Kidney (tissue), 14 donors: ENCODE measurements around the gene CNBP. TPM values are rescaled to one million over a fixed set of nuclear protein-coding genes. Genes with fewer than 3 reads are reported as not detected.
A peak's percentile ranks its signal among the peaks of the same experiment; 100 is the strongest.
"Not testable (repeated sequence)": the region's sequence is repeated elsewhere in the genome, so short reads cannot be mapped to it uniquely, and the experiment has no call there.

Source experiments
- DNase-seq, 5 donors: peaks; one replicate each; pipeline ENCODE4 v3.0.0-alpha.2; 2013 to 2020
- FAIRE-seq: peaks from 2 replicates; lab custom pipeline; 2012; peaks lifted over from hg19 to GRCh38; lab: Jason Lieb, UNC
- H3K27ac ChIP-seq, 2 donors: one replicate each; pipeline ENCODE4 v1.7.0; 2013; ENCODE audit warnings: low read depth in 2 of 2, low read length in 2 of 2, inconsistent platforms in 1 of 2
- H3K27me3 ChIP-seq: one replicate; pipeline ENCODE4 v1.7.1; 2013; ENCODE audit warnings: low read length, inconsistent platforms; ENCODE audit not compliant: control insufficient read depth, insufficient read depth
- H3K36me3 ChIP-seq, 3 donors: one replicate each; pipeline versions ENCODE4 v1.7.0 to v1.7.1; 2013; ENCODE audit warnings: low read length in 3 of 3, control low read depth in 1 of 3, inconsistent platforms in 1 of 3; ENCODE audit not compliant: insufficient read depth in 3 of 3, control insufficient read depth in 2 of 3
- H3K4me1 ChIP-seq, 3 donors: one replicate each; pipeline versions ENCODE4 v1.7.0 to v1.7.1; 2013; ENCODE audit warnings: low read length in 3 of 3, inconsistent platforms in 1 of 3, low read depth in 1 of 3; ENCODE audit not compliant: control insufficient read depth in 2 of 3, insufficient read depth in 2 of 3
- H3K4me3 ChIP-seq, 3 donors: one replicate each; pipeline versions ENCODE4 v1.7.0 to v1.8.1; 2013; ENCODE audit warnings: low read length in 3 of 3, control low read depth in 1 of 3, inconsistent platforms in 1 of 3
- H3K9ac ChIP-seq, 3 donors: one replicate each; pipeline versions ENCODE4 v1.7.0 to v1.7.1; 2013; ENCODE audit warnings: low read length in 3 of 3, control low read depth in 1 of 3, inconsistent platforms in 1 of 3
- H3K9me3 ChIP-seq, 3 donors: one replicate each; pipeline versions ENCODE4 v1.7.0 to v1.7.1; 2013; ENCODE audit warnings: low read length in 3 of 3, control low read depth in 1 of 3, inconsistent platforms in 1 of 3; ENCODE audit not compliant: control insufficient read depth in 2 of 3, insufficient read depth in 1 of 3
- CTCF ChIP-seq: IDR thresholded peaks from 3 replicates; pipeline ENCODE4 v1.5.1; 2012; ENCODE audit warnings: mild to moderate bottlenecking, moderate library complexity, borderline replicate concordance; ENCODE audit not compliant: insufficient read depth; ENCODE audit errors: extremely low read depth
- intact Hi-C: fragments of 100-400 bp; cut with DNase I; formaldehyde crosslinking; loops from one replicate; pipeline ENCODE4 v1.11.1; 2022
- polyA plus RNA-seq: library from polyadenylated mRNA; stranded (reverse); fragments of 350-450 nt; fragmentation: Illumina TruSeq; extraction: RNeasy Lipid Tissue Mini Kit (QIAGEN cat#74804); gene quantifications from one replicate; pipeline ENCODE4 v1.2.3, GENCODE V29; 2014; ENCODE audit warnings: low read depth, low replicate concordance; ENCODE audit not compliant: insufficient read depth
- total RNA-seq: library from RNA; stranded (reverse); fragmentation: NEBNext Ultra II Directional; extraction: Animal tissue kit (Norgen Biotek cat#: 25700); gene quantifications from one replicate; pipeline ENCODE4 v1.2.1, GENCODE V29; 2021
- donor health status: control.
- donor health status: control.
- donor health status: control.
- donor health status: control.
- donor health status: control.
- donor health status: DM: yes; HTN: yes; CAD: no.
- donor health status: Normal renal cell carcinoma (clear cell type).

The CNBP gene
- total and polyA plus RNA-seq, 2 donors from 2014 or later, result 267 to 309 TPM

- Histone ChIP-seq H3K9me3 (no peaks in the 10 kb centered on the region), H3K27ac (peak overlapping the region; percentile 92 to 96), H3K4me3 (peak overlapping the region; percentile 95 to 99 (median 99)), H3K27me3 (no peaks in the 10 kb centered on the region), H3K4me1 (peaks cover 0 to 5% (median 4%) of the 10 kb centered on the region in 3 donors), H3K9ac (peak overlapping the region; percentile 66 to 99 (median 95)), H3K36me3 (peaks cover under 1 to 13% (median 5%) of the 10 kb centered on the region in 3 donors)
- no peak for TF ChIP-seq CTCF
- no peak for FAIRE-seq
- intact Hi-C loops, result no loop called here
- peak in 3 of 5 donors; percentile 19 to 54 (median 32) for DNase-seq
Measured at GRCh38 chr3:129161860-129162271, 21.8 kb downstream of the CNBP start.

- Histone ChIP-seq H3K4me1 (peaks cover 0 to 5% (median 4%) of the 10 kb centered on the region in 3 donors), H3K36me3 (peaks cover 0 to 9% (median 9%) of the 10 kb centered on the region in 3 donors), H3K27me3 (no peaks in the 10 kb centered on the region), H3K4me3 (peak within 1 kb of the TSS; percentile 95 to 99 (median 99)), H3K27ac (peak within 1 kb of the TSS; percentile 92 to 96), H3K9ac (peak within 1 kb of the TSS; percentile 95 to 99 (median 95)), H3K9me3 (no peaks in the 10 kb centered on the region)
- DNase-seq, result peak; percentile 92 to 99 (median 96)
- peak; percentile 61 for TF ChIP-seq CTCF
- intact Hi-C loops, result no loop called here
- no peak for FAIRE-seq
Measured at GRCh38 chr3:129160891-129161859, 22.5 kb downstream of the CNBP start, which contains the start of gene ISY1. Gene ISY1, minus strand, starts transcription at chr3:129161063. Its CDS starts 88 bp downstream, at chr3:129160975.

GRCh38 chr3:129144786-129145185, 38.9 kb downstream of the CNBP start:
- H3K4me1 ChIP-seq, result no peaks in the 10 kb centered on the region
- intact Hi-C loops, result no loop called here
- FAIRE-seq, result no peak

GRCh38 chr3:129141011-129141410, 42.7 kb downstream of the CNBP start:
- DNase-seq, intact Hi-C loops, H3K4me1 ChIP-seq, H3K9ac ChIP-seq, FAIRE-seq, H3K27ac ChIP-seq, H3K9me3 ChIP-seq, H3K27me3 ChIP-seq, H3K4me3 ChIP-seq: not testable (repeated sequence)
- H3K36me3 ChIP-seq, result peaks cover 2 to 18% (median 9%) of the 10 kb centered on the region in 3 donors

More at GRCh38 chr3:129144786-129145185, 38.9 kb downstream of the CNBP start:
- Histone ChIP-seq H3K9me3 (no peaks in the 10 kb centered on the region), H3K4me3 (no peak overlapping the region), H3K9ac (no peak overlapping the region), H3K27ac (no peak overlapping the region), H3K27me3 (no peaks in the 10 kb centered on the region), H3K36me3 (peaks cover 2 to 16% (median 9%) of the 10 kb centered on the region in 3 donors)
- DNase-seq, result no peak
- no peak for TF ChIP-seq CTCF
